ENCODE data around the gene TEN1. TPM values are rescaled to one million over a fixed set of nuclear protein-coding genes. Genes with fewer than 3 reads are reported as not detected.

Gene TEN1
- total and polyA plus RNA-seq, 2 of the 13 experiments (the other 11 are each of a cell fraction or from before 2014, with no cell fraction given) = 18.0 to 21.3 TPM

- TF ChIP-seq SNAPC4 (CRISPR knock-in tag; IDR thresholded peaks at IDR 0.05) = peak; percentile 1; the same call in 1 of the 2 replicates
- TF ChIP-seq SIX1 (CRISPR knock-in tag; IDR thresholded peaks at IDR 0.05; ENCODE audit: borderline replicate concordance) = peak; percentile 74
- TF ChIP-seq MEF2D (CRISPR knock-in tag; IDR thresholded peaks at IDR 0.05) = peak; percentile 65; the same call in 1 of the 2 replicates
- 0 out of 2 replicates have a peak, but pooled peaks have one; percentile 25 for TF ChIP-seq ZNF414 (CRISPR knock-in tag; IDR thresholded peaks at IDR 0.05)
- TF ChIP-seq SP140L (CRISPR knock-in tag; IDR thresholded peaks at IDR 0.05; ENCODE audit: borderline replicate concordance) = no peak
- TF ChIP-seq ZBTB49 (CRISPR knock-in tag; IDR thresholded peaks at IDR 0.05; ENCODE audit: borderline replicate concordance) = no peak
- TF ChIP-seq ZNF280B (CRISPR knock-in tag; IDR thresholded peaks at IDR 0.05; ENCODE audit: borderline replicate concordance) = no peak
- TF ChIP-seq MTERF4 (CRISPR knock-in tag; IDR thresholded peaks at IDR 0.05) = no peak
- TF ChIP-seq CENPX (CRISPR knock-in tag; IDR thresholded peaks at IDR 0.05) = no peak
- no peak for TF ChIP-seq RAD51 (IDR thresholded peaks at IDR 0.05; ENCODE audit: borderline replicate concordance)
- peak; percentile 78 for TF ChIP-seq ARID5B (CRISPR knock-in tag; IDR thresholded peaks at IDR 0.05)
- TF ChIP-seq NR1H2 (CRISPR knock-in tag; IDR thresholded peaks at IDR 0.05; ENCODE audit: borderline replicate concordance, low read depth) = no peak
- no peak for TF ChIP-seq ZBTB38 (CRISPR knock-in tag; IDR thresholded peaks at IDR 0.05)
Measured at GRCh38 chr17:75976175-75976848, 2.7 kb upstream of the TEN1 start (continued).

Data from HepG2 (cell line).